GM18507 (cell line): ENCODE measurements around the gene RDM1.
"Not testable (repeated sequence)": the region's sequence is repeated elsewhere in the genome, so short reads cannot be mapped to it uniquely, and the experiment has no call there.

Experiments used
- DNase-seq: peaks from one replicate; pipeline ENCODE4 v3.0.0; 2011; ENCODE audit warnings: low read depth; ENCODE audit not compliant: insufficient read length; ENCODE audit errors: extremely low spot score
- FAIRE-seq: peaks from 2 replicates; lab custom pipeline; 2011; peaks lifted over from hg19 to GRCh38; lab: Jason Lieb, UNC

RDM1 gene

GRCh38 chr17:35938492-35938891 lies 7.9 kb upstream of the RDM1 start:
- not testable (repeated sequence) for FAIRE-seq, DNase-seq

GRCh38 chr17:35936063-35936462 lies 5.5 kb upstream of the RDM1 start:
- no peak for DNase-seq
- FAIRE-seq, result no peak

DNA sequence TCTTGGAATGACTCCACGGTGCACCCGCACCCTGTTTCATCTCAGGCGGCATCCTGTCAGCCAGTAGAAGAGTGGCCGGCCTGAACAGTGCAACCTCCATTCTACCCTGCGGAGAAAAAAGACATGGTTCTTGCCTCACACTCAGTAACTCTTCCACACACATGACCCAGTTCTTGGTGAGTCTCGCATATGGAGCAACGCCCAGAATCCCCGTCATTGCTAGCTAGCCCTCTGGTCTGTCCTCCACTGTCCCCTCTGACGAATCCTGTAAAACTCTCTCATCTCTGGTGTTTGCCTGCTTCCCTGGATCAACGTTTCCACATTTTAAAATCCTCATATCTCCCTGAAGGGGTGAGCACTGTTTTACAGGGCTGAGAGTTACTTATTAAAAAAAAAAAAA lies 4.2 kb upstream of the RDM1 start:
- FAIRE-seq (no peak), DNase-seq (no peak)

DNA sequence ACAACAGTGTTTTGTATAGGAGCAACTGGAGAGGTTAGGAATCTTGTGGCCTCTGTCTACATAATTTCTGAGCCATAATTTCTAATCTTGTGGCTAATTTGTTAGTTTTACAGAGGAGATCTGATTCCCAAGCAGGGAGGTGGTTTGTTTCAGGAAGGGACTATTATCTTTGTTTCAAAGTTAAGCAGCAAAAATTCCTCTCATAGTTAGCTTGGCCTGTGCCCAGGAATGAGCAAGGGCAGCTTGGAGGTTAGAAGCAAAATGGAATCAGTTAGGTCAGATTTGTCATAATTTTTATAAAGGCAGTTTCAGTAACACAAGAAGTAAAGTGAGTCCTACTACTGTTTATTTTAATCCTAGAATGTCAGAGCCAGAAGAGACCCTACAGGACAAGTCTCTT lies 2.0 kb upstream of the RDM1 start:
- FAIRE-seq (no peak), DNase-seq (no peak)

GRCh38 chr17:35931794-35932425 lies 1.3 kb upstream of the RDM1 start:
- no peak for DNase-seq
- FAIRE-seq, result no peak

GRCh38 chr17:35927714-35928113 lies 2.9 kb downstream of the RDM1 start:
- FAIRE-seq (no peak), DNase-seq (no peak)

- DNase-seq (no peak), FAIRE-seq (no peak)
Observed at GRCh38 chr17:35923609-35924114, 6.9 kb downstream of the RDM1 start.

GRCh38 chr17:35920229-35920628 lies 10.3 kb downstream of the RDM1 start:
- FAIRE-seq (no peak), DNase-seq (no peak)

- FAIRE-seq (no peak), DNase-seq (no peak)
Observed at GRCh38 chr17:35918665-35919064, 11.9 kb downstream of the RDM1 start.

DNA sequence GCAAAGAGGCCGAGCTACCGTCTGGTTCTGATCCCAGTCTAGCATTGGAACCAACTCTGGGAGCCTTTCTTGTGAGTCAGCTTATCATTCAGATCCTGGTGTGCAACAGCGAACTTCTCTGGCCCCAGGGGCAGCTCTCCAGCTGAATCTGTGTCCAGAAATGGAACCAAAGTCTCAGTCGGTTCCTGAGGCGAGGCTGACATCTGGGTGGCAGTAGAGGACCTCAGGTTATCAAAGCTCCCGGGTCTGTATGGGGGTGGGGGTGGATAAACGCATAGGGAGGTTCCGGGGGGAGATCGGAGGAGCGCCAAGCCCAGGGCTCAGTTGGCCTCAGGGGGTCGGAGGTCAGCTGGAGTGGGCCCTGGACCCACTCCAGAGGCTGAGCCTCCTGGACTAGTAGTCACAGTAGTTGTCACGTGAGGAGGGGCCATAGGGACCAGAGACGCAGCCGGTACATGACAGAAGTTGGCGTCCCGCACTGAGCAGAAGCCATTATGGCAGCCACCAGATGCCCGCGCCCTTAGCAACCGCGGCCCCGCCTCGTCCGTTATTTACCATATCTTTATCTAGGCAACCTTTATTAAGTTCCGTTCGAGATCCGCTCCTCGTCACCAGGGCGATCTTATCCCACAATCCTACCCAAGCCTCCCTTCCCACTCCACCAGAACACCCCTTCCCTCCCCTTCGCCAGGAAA lies 12.9 kb downstream of the RDM1 start:
- DNase-seq (no peak), FAIRE-seq (no peak)

GRCh38 chr17:35915153-35915964 lies 15.2 kb downstream of the RDM1 start:
- DNase-seq (no peak), FAIRE-seq (no peak)

GRCh38 chr17:35914354-35914753 lies 16.2 kb downstream of the RDM1 start:
- no peak for FAIRE-seq
- no peak for DNase-seq

- DNase-seq (no peak), FAIRE-seq (no peak)
Observed at GRCh38 chr17:35913609-35914008, 17.0 kb downstream of the RDM1 start.

DNA sequence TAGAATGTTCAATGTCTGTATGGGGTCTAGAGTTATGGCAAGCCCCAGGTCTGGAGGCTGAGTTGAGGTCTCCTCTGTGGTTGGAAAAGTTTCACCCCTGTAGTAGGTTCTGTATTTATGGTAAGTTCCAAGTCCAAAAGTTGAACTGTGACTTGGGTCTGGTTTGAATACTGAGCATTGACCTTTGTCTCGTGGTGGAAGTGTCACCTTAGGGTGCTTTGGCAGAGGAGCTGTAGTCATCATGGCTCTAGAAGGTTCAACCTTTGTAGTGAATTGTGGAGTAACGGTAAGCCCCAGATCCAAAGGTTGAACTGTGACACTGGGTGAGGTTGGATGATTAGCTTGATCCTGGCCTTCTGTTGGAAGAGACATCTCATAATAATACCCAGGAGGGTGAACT lies 17.6 kb downstream of the RDM1 start:
- no peak for FAIRE-seq
- DNase-seq, result no peak

GRCh38 chr17:35912339-35912912 lies 18.1 kb downstream of the RDM1 start:
- DNase-seq (no peak), FAIRE-seq (no peak)

- FAIRE-seq (no peak), DNase-seq (no peak)
Observed at GRCh38 chr17:35909408-35909807, 21.2 kb downstream of the RDM1 start.

DNA sequence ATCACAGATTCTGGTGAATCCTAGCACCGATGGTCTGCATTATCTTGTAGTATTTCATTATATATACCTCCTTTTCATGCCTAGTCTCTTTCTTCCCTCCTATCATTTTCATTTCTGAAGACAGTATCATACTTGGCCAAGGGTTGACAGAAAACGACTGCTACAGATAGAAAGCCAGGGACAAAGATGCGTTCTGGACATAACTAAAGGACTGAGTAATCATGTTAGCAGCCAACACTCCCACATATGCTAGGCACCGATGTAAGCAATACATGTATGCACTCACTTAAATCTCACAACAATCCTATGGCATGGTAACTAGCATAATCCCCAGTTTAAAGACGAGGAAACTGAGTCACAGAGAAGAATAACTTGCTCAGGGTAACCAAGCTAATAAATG lies 22.9 kb downstream of the RDM1 start:
- no peak for FAIRE-seq
- no peak for DNase-seq

DNA sequence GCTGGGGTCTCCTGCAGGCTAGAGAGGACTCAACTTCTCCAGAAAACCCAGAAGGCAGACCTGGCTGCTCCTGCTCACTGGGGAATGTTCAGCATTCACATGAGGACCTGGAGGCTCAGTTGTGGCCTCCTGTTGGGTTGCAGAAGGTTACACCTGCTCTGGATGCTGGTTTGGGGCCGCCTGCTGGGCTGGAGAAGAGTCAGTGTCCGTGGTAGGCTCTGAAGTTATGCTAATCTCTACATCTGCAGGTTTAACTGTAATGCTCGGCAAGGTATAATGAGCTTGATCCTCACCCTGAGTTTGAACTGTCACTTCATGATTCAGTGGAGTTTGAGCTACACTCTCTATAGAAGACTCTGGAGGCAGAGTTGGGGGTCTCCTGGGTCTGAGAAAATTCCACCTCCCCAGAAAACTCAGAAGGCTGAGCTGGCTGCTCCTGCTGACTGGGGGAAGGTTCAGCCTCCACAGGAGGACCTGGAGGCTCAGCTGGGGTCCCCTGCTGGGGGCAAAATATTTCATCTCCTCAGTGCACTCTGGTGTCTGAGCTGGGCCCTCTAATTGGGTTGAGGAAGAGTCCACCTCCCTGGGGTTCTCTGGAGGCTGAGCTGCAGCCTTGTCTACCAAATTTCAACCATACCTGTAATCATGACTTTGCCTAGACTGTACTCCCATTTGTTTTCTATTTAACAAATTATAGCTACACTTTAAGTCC lies 23.5 kb downstream of the RDM1 start:
- FAIRE-seq, result no peak
- no peak for DNase-seq

DNA sequence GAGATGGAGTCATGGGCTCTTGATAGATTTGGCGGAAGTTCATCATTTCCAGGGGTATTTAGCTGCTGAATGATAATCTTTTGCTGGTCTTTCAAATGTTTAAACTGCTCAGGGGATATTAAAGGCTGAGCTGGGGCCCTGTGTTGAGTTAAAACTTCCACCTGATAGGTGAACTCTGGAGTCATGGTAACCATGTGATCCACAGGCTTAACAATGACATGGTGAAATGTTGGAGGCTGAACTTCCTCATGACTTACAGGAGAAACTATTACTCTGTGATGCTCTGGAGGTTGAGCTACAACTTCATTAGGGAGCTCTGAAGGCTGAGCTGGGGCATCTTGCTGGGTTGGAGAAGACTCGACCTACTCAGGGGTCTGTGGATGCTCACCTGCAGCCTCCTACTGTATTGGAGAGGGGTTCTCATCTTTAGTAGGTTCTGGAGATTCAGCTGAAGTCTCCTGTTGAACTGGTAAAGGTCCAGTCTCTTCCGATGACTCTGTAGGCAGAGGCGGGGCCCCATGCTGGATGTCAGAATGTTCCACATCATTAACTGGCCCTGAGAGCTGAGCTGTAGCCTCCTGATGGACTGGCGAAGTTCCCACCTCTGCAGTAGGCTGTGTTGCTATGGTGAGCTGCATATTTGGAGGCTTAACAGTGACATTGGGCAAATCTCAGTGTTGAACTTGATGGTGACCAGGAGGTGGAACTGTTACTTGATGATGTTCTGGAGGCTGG lies 24.2 kb downstream of the RDM1 start:
- no peak for DNase-seq
- no peak for FAIRE-seq
